ENCODE data around the gene GM2A.
"Not testable (repeated sequence)": the region's sequence is repeated elsewhere in the genome, so short reads cannot be mapped to it uniquely, and the experiment has no call there.

The GM2A gene

DNA sequence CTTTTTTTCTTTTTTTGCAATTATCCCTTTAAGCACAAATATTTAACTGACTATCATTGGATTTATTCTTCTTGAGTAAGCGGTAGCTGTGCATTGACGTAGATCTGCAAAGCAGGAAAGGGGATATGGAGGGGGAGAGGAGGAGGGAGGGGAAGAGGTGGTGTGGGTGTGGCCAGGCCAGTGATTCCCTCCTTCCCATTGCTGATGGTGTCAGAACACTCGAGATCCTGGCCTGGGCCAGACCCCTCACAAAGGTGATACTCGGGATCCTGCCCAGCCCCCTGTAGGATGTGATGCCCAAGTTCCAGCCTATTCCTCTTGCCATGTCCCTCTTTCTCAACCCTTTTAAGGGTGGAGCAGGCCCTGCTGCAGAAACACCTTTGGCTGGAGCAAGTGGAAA lies 40.6 kb downstream of the GM2A start:
- DNase-seq (ENCODE audit: low read depth) = no peak

GRCh38 chr5:151295138-151295537 lies 42.2 kb downstream of the GM2A start:
- DNase-seq (ENCODE audit: low read depth) = no peak

DNA sequence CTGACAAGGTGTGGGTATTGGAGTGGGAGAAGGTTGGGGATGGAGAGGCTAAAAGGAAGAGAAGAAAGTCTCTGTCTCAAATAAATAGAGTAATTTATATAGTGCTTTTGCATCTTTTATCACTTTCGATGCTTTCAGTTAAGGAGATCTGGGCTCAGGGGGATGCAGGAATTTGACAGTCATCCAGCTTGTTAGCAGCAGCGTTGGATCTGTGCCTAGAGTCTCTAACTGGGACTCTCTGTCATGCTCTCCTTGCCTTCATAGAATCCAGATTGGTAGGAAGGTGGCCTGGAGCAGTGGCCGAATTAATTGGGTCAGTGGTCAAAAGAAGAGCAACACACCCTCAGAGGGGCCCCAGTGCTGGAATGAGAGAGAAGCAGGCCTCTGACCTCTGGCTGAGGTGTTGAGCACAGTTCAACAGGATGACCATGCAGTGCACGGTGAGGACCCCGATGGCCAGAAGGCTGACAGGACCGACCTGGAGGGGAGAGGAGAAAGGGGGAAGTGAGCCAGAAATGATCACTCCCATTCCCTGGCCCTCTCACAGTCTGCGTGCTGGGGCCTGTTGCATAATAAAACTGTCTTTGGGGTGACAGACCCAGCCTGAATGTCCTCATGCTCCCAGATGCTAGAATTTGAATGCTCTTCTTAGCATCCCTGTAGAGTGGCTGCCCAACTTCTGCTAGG lies 42.9 kb downstream of the GM2A start:
- DNase-seq (ENCODE audit: low read depth) = no peak

DNA sequence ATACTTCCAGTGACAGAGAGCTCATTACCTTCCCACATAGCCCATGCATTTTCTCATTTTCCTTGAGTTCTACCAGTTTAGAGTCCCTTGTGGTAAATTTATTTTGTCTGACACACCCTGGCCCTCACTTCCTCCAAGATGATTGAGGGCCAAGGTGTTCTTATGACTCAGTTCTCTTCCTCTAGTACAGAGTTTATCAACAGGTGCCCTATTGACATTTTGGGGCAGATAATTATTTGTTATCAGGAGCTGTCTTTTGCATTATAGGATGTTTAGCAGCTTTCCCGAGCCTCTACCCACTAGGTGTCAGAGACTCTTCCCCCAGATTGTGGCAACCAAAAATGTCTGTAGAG lies 43.5 kb downstream of the GM2A start:
- no peak for DNase-seq (ENCODE audit: low read depth)

DNA sequence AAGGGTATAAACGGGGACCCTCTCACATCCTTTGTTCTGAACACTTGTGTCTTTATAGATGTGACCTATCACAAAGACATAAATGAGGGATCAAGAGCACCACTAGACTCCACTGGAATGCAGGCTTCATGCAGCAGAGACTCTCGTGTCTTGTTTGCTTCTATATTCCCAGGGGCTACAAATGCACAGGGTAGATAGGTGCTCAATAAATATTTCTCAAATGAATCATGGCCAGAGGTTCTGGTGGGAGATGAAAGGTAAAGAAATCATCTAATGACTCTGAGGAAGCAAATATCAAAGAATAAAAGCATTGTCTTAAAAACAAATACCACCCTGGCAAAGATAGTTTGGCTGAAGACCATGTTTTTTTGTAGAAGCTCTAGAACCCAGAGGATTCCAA lies 44.0 kb downstream of the GM2A start:
- no peak for DNase-seq (ENCODE audit: low read depth)

- no peak for DNase-seq (ENCODE audit: low read depth)
Measured at GRCh38 chr5:151298063-151298855, 45.3 kb downstream of the GM2A start.

DNA sequence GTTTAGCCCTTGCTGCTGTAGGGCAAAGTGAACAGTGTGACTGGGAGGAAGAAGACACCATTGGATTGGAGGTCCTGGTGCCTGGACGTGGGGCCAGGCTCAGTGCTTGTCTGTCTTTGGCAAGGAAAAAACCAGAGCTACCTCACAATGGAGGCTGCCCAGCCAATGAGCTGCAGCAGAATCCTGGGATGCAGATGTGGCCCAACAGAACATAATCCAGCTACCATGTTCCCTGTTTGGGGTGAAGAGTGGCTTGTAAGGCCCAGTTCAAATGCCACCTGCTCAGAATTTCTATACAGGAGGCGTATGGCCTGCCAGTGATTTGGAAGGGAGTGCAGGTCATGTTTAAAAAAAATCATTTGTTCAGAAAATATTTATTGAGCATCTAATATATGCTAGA lies 50.7 kb downstream of the GM2A start, which contains the start of gene SLC36A3:
Gene SLC36A3 (minus strand): TSS at position 101 of the 400 bp plus-strand sequence. CDS start 412 bp downstream, outside the sequence.
- no peak for DNase-seq (ENCODE audit: low read depth)

GRCh38 chr5:151309266-151309665 lies 56.3 kb downstream of the GM2A start:
- not testable (repeated sequence) for DNase-seq (ENCODE audit: low read depth)

GRCh38 chr5:151309821-151310220 lies 56.8 kb downstream of the GM2A start:
- not testable (repeated sequence) for DNase-seq (ENCODE audit: low read depth)

GRCh38 chr5:151310932-151311331 lies 57.9 kb downstream of the GM2A start:
- DNase-seq (ENCODE audit: low read depth) = no peak

GRCh38 chr5:151312756-151313324 lies 59.9 kb downstream of the GM2A start:
- DNase-seq (ENCODE audit: low read depth) = no peak

DNA sequence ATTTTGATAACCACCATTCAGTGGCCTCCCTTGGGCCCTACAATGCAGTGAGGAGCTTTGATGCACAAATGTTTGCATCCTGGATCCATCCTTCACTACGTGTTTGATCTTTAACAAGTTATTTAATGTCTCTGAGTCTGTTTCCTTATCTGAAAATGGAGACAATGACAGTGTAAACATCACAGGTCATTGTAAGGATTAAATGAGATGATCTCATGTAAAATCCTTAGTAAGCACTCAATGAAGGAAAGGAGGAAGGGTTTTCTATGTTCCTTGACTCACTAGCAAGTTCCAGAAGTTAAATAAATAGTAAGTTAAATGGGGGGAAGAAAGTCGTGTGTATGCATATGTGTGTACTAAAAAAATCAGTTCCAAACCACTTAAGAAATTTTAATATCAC lies 60.4 kb downstream of the GM2A start:
- DNase-seq (ENCODE audit: low read depth) = no peak

DNA sequence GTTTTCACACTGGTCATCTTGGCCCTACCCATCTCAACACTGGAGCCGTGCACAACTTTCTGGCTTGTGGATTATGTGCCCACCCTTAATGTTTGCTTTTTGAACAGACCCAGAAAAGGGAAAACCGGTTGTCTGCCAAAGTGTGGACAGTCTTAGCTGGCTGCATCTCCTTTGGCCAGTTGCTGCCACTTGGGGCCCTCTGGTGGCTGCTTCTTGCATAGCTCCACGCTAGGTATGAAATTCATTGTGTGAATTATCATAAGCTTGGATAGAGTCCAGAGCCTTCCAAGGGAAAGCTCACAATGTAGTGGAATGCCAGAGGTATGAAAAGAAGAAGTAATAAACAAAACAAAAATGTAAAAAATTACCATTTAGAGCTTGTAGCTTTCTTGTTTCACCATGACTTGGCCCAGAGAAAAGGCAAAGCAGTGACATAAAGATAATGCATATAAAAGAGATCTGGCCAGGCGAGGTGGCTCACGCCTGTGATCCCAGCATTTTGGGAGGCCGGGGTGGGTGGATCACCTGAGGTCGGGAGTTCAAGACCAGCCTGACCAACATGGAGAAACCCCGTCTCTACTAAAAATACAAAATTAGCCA lies 63.1 kb downstream of the GM2A start:
- DNase-seq (ENCODE audit: low read depth) = peak; percentile 35

- DNase-seq (ENCODE audit: low read depth) = no peak
Measured at GRCh38 chr5:151317871-151318270, 64.9 kb downstream of the GM2A start.

DNA sequence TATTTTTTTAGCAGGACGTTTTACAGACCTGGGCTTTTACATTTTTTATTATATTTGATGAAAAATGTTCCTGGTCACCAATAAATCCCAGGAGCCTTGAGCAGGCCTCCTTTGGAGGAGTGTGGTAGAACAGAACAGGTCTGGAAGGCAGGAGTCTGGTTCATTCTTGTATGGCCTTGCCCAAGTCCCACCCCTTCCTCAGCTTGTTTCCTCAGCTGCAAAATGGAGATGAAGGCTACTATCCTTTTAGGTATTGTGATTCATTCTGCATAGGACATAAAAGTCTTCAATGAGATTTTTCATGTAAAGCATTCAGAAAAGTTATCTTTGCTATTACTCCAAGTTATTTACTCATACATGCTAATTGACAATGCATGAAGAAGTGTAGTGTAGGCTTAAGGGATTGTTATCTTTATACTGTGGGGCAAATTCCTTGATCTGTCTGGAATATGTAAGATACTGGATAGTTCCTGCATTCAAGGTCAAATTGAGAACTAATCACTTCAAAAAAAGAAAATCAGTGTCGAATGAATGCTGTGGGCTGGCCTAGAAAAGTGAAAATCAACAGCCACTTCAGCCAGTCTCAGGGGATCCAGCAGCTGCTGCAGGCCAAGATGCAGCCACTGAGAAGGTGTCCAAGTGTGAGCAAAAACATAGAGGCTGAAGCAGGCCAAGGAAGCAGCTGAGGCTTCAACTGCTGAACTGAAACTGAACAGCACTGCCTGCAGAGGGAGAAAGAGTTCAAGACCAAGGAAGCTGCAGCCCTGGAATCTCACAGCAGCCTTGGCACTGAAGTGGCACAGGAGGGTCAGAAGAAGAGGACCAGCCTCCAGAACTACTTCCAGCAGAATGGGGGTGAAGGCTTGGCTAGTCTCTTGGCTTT lies 66.1 kb downstream of the GM2A start:
- DNase-seq (ENCODE audit: low read depth) = no peak
